ENCODE measurements around the gene TUBA4B. TPM values are rescaled to one million over a fixed set of nuclear protein-coding genes. Genes with fewer than 3 reads are reported as not detected.

The TUBA4B gene
- total RNA-seq, 6 experiments from 2014 or later = 0.27 to 2.0 (median 0.57) TPM; not detected in 2

DNA sequence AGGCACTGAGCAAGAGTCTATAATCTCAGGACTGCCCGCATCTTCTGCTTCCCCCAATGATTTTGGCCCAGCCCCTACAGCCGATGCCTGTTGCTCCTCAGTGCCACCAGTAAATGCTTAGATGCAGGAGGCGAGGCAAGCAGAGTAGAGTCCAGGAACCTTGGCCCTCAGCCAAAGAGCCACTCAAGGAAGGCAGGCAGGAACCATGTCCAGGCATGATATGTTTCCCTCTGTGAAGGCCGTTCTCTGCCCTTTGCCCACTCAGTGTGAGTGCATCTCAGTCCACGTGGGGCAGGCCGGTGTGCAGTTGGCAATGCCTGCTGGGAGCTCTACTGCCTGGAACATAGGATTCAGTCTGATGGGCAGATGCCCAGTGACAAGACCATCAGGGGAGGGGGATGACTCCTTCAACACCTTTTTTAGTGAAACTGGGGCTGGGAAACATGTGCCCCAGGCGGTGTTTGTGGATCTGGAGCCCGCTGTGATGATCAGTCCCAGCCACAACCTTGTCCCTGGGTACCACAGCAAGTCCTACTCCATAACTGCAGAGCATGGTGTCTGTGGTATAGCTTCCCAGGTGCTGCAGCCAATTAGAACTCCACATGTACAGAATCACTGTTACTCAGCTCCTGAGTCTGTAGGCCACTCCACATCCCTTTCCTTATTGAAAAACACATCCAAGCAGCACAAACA, 16.5 kb downstream of the TUBA4B start:
- peak overlapping the region in 2 of 3 donors; percentile 15 to 55 for H3K27ac ChIP-seq
- ATAC-seq = peak; percentile 91 to 95 (median 94)
- no peaks in the 10 kb centered on the region for H3K27me3 ChIP-seq
- peak; percentile 83 to 90 (median 89) for DNase-seq
- H3K9me3 ChIP-seq = no peaks in the 10 kb centered on the region
- TF ChIP-seq CTCF (IDR thresholded peaks at IDR 0.05) (no peak), POLR2A (IDR thresholded peaks at IDR 0.05) (no peak)
- no peaks in the 10 kb centered on the region for H3K36me3 ChIP-seq
- peaks cover 0 to 16% (median 7%) of the 10 kb centered on the region in 4 donors for H3K4me1 ChIP-seq
- WGBS (ENCODE audit: insufficient coverage, low coverage, low lambda C conversion rate, missing lambda C conversion rate) = 49% methylated on average over 8 of the region's 8 CpGs
- no peak overlapping the region for H3K4me3 ChIP-seq
- intact Hi-C loops (cut with DNase I) = no loop called here

- no peaks in the 10 kb centered on the region for H3K36me3 ChIP-seq
- WGBS (ENCODE audit: insufficient coverage, low coverage, low lambda C conversion rate, missing lambda C conversion rate) = 27% methylated on average over 4 of the region's 5 CpGs
- DNase-seq = peak in 1 of 3 donors; percentile 63
- no peak for TF ChIP-seq CTCF (IDR thresholded peaks at IDR 0.05)
- no peak for TF ChIP-seq POLR2A (IDR thresholded peaks at IDR 0.05)
- H3K9me3 ChIP-seq = no peaks in the 10 kb centered on the region
- no peaks in the 10 kb centered on the region for H3K27me3 ChIP-seq
- H3K4me3 ChIP-seq = no peak overlapping the region
- H3K4me1 ChIP-seq = peaks cover 0 to 16% (median 7%) of the 10 kb centered on the region in 4 donors
- H3K27ac ChIP-seq = peak overlapping the region in 1 of 3 donors; percentile 55
- intact Hi-C loops (cut with DNase I) = no loop called here
- peak; percentile 55 to 72 (median 64) for ATAC-seq
Measured at GRCh38 chr2:219270055-219270372, 17.0 kb downstream of the TUBA4B start.

GRCh38 chr2:219271021-219271420, 18.0 kb downstream of the TUBA4B start:
- H3K4me3 ChIP-seq = no peak overlapping the region

GRCh38 chr2:219272356-219272755, 19.3 kb downstream of the TUBA4B start:
- H3K4me3 ChIP-seq = no peak overlapping the region
- ATAC-seq (no peak), DNase-seq (peak in 1 of 3 donors; percentile 6)
- H3K27ac ChIP-seq = no peak overlapping the region
- WGBS (ENCODE audit: insufficient coverage, low coverage, low lambda C conversion rate, missing lambda C conversion rate) = no CpG with 5 or more reads among the region's 4 CpGs
- H3K4me1 ChIP-seq = peaks cover 0 to 16% (median 7%) of the 10 kb centered on the region in 4 donors
- no peaks in the 10 kb centered on the region for H3K27me3 ChIP-seq
- intact Hi-C loops (cut with DNase I) = no loop called here
- H3K36me3 ChIP-seq = no peaks in the 10 kb centered on the region
- no peaks in the 10 kb centered on the region for H3K9me3 ChIP-seq
- TF ChIP-seq CTCF (IDR thresholded peaks at IDR 0.05) (no peak), POLR2A (IDR thresholded peaks at IDR 0.05) (no peak)

More at GRCh38 chr2:219271021-219271420, 18.0 kb downstream of the TUBA4B start:
- peak in 1 of 3 donors; percentile 9 for DNase-seq
- TF ChIP-seq POLR2A (IDR thresholded peaks at IDR 0.05) (no peak), CTCF (IDR thresholded peaks at IDR 0.05) (no peak)
- no peaks in the 10 kb centered on the region for H3K27me3 ChIP-seq
- H3K36me3 ChIP-seq = no peaks in the 10 kb centered on the region
- WGBS (ENCODE audit: insufficient coverage, low coverage, low lambda C conversion rate, missing lambda C conversion rate) = no CpG with 5 or more reads among the region's 2 CpGs
- intact Hi-C loops (cut with DNase I) = no loop called here
- H3K27ac ChIP-seq = no peak overlapping the region
- no peaks in the 10 kb centered on the region for H3K9me3 ChIP-seq
- H3K4me1 ChIP-seq = peaks cover 0 to 16% (median 7%) of the 10 kb centered on the region in 4 donors
- ATAC-seq = no peak
